CD4-positive, alpha-beta T cell treated with Interleukin-1 beta for 1 hour (primary cell): ENCODE data around the gene BTRC.

Experiments
- DNase-seq, 2 donors: peaks; one replicate each; pipeline ENCODE4 v3.0.0-alpha.2; 2020 to 2022

The BTRC gene

DNA sequence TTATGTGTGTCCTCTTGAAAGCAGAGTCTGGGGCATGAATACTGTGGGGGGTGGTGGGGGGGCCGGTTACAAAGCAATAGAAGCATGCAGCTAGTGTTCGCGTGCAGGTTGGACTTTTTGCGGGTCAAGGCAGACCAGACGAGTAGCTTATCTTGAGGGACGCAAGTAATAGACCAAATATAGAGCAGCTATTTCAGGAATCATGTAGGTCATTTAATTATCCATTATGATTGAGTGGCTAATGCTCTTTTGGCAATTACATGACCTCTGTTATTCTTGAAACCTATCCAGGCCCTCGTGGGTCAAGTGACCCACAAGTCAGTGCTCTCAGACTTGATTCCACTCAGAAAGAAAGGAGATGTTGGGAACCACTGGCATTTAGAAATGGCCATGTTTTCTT lies 93.0 kb downstream of the BTRC start:
- DNase-seq, result no peak

DNA sequence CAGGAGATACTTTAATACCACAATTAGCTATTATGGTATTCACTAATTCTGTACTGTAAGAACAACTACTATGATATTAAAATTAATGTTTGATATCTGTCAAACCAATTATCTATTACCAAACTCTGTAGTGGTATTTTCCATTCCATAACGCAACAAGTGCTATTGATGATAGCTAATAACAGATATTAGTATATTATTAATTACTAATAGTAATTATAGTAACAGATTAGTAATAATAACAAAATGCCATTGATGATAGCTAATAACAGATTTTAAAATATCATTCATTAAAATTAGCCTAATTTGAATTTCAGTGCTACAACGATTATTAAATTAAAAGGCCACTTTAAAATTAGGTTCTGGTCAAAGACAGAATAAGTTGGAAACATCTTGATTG lies 93.5 kb downstream of the BTRC start:
- DNase-seq, result no peak

DNA sequence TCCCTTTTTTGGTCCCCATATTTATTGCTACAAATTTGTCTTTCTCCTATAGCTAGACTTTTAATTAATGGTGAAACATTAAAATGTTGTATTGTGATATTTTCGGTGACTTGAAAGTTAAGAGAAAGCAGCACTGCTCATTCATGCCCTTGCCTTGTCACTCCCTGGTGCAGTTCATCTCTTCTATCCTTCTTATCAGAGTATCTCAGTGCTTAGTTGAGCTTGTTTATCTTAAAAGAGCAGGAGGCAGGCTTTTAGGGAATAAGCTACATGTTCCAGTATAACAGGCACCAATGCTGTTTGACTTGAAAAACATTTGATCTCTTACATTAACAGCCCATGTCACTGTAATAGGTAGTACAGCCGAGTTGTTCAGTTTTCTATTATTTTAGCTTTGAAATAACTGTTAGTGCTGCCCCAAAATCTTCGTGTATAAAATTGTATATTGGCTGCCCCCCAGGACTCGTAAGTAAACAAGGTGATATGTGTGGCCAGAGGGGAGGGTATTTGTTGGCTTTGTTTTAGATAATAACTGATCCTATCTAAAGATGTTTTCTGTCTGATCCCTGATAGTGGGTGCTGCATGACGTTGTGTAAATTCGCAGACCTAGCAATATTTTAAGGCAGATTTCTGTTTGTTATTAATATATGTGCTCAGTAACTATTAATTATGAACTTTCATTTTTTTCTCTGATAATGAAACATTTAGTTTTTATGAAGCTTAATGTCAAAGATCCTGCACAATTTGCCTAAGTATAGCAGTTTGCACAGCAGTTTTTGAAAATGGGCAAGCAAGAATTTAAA lies 96.5 kb downstream of the BTRC start:
- DNase-seq, result no peak

DNA sequence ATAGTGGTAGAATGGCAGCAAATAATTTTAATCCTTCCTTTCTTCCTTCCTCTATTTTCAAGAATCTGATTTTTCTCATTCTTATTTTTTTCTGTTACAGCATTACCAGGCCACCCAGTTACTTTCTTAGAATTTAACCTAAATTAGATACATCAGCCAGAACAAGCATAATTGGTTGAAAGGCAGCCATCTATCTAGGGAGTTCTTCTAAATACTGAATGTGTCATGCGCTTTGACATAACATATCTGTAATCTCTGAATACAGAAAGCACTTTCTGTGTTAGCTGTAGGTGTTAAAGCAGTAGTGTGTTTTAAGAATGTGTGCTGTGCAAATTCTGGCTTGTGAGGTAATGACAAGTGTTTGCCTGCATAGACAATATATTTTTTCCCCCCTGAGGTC lies 97.3 kb downstream of the BTRC start:
- no peak for DNase-seq

DNA sequence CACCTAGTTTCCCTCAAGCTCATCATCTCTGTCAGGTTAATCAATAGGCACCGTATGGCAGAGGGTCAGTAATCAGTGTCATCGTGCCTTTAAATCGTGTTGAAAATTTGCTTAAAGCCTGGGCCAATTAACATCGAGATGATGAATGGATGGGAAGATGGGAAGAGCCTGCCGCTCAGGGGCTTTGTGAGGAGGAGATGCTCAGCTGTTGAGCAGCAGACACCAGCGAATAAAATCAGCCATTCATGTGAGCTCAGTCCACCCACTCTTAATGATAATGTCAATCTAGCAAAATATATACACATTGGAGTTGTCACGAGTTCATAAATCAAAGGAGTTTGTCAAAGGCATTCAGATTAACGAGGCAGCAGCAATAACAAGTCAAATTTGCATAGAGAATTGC lies 97.7 kb downstream of the BTRC start:
- no peak for DNase-seq

DNA sequence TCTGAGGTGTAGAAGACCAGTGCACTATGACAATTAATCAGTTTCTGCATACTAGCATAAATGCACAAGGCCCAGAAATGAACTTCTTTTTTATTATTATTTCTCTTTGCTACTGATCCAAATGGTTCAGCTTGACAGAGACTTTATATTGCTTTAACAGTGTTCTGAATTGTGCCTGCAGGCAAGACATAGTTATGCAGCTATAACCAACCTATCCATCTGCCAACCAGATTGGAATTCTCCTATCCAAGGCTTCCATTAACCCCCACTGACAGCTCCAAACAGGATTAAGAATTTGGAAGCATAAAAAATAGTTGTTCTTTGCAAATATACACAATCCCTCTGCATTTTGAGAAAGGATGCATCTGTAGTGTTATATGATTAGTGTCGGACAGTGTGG lies 98.2 kb downstream of the BTRC start:
- no peak for DNase-seq

DNA sequence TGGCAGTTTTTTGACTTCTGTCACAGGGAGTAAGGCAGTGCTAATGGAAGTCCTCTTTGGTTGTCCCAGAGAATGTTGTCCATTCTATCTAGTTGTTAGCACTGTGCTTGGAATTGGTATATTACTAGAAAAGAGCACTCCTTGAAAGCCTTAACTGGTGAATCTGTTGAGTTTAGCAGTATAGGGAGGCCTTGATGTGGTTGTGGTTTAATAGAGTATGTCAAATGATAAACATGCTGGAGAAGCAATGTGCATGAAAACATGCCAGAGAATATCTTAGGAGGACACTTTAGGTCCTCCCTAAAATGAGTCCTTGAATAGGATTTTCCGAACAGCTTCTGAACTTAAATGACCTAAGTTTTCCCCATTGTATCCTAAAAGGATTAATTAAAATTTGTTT lies 98.6 kb downstream of the BTRC start:
- no peak for DNase-seq

DNA sequence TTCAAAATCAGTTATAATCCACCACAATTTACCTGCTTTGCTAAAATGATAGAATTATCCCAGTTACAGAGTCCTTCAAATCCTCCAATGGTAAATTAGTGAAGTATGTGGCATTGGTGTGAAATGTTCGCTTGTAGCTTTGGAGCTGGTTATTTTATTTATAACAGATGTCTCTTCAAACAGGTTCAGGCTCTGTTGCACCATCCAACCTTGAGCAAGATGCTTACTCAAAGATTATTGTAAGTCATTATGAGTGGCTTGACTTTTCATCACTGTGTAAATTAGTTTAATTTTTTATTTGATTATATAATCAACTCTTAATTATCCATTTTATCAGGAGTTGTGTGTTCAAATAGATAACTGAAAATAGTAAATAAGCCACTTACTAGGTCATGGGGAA lies 99.4 kb downstream of the BTRC start:
- no peak for DNase-seq

DNA sequence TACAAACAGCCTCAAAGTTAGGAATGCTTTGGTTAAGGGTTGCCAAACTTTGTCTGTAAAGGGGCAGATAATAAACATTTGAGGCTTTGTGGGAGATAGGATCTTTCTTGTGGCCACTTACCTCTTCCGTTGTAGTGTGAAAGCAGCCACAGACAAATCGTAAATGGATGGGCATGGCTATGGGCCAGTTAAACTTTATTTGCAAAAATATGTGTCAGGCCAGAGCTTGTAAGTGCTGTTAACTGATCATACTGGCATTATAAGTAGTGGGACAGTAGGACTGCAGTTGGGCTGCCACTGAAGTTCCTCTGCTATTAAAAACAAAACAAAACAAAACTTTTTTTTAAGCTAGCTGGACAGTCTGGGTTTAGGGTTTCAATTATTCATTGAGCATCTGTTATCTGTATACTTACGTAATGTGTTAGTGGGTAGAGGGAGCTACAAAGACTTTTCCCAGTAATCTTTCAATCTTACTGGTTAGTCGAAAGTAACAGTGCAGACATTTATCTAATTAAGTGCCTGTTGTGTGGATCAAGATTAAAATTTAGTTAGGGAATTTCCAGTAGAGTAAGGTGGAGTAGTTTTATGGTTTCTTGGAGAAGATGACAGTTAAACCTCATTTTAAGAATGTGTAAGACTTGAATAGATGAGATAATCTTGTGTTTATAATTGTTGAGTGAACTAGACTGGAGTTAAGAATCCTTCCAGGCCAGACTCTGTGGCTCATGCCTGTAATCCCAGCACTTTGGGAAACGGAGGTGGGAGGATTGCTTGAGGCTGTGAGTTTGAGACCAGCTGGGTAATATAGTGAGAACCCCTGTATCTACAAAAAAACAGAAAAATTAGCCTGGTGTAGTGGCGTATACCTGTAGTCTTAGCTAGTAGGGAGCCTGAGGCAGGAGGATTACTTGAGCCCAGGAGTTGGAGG lies 100.1 kb downstream of the BTRC start:
- DNase-seq, result no peak

DNA sequence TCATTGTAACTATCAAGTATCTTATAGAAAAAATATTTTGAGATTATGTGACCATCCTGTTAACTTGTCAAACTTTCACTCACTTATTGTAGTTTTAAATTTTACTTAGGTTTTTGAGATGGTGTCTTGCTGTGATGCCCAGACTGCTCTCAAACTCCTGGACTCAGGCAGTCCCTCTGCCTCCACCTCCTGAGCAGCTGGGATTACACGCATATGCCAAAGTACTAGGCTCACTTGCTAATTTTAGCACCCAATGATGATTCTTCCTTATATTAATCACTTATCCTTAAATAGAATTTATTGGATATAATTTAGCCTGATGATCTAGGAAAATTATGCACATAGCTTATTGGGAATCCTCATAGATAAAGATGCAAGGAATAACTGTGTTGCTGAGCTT lies 104.9 kb downstream of the BTRC start:
- no peak for DNase-seq

DNA sequence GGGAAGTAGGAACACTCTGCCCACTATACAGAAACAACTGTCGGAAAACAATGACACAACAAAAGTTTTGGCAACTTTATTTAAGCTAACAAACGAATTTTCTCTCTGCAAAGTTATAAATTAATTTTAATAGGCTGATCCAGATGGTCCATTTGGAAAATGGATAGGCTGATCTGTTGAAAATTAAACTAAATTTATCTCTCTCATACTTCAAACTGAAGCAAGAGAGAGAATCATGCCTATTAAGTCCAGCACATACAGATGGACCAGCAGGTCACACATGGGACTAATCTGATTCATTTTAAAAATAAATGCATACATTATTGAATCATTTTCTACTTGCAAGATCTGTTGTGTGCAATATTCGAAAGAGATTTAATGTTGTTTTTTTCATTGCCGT lies 110.1 kb downstream of the BTRC start:
- no peak for DNase-seq

DNA sequence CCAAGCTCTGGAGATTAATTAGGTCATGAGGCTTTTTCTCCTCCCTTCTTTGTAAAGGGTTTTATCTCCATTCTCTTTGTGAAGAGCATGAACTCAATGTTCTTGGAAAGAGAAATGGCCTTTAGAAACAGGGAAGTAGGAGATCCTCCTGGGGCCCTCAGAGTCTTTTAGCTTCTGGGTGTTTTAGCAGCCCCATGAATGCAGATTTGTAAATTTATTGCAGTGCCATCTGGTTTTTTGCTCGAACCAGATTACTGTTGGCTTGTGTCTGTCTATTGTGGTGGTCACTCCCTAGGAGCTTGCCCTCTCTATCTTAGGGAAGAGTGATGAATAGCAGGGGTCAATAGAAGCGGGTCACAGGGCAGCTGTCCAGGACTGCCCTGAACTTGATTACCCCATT lies 110.6 kb downstream of the BTRC start:
- no peak for DNase-seq

DNA sequence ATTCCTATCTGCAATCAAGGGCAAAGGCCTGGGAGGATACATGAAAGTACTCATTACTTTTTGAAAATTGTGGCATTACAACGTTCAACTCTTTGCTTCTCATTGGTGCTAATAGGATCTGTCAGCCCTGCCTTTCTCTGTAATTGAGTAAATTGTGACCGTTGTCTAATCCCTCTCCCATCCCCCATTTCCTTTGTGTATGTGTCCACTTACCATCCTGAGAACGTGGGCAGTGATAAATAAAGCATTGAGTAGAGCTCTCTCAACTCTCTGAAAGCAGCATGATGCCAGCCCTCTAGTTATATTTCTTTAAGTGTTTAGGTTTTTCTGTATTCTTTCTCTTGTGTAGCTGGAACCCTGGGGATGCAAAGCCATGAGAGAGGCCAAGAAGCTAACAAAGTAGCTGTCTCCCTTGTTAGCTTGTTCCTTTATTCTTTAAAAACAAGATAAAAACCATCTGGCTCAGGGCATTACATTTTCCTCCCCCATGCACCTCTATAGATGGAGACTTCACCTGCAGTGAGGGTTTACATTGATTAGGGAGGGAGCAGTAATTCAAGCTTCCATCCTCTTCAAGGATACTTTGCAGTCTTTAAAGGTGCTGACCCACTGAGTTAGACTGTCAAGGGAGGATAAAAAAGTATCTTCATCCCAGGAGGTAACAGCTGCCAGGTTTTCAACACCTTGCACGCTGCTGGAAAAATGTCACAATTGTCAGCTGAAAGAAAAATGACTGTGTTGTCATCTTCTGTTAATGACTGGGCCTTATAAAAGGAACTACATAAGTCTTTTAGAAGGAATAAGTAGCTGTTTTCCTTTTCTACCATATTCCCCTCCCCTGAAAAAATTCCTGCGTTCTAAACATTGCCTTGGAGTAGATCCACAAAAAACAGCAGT lies 112.3 kb downstream of the BTRC start:
- DNase-seq, result no peak

DNA sequence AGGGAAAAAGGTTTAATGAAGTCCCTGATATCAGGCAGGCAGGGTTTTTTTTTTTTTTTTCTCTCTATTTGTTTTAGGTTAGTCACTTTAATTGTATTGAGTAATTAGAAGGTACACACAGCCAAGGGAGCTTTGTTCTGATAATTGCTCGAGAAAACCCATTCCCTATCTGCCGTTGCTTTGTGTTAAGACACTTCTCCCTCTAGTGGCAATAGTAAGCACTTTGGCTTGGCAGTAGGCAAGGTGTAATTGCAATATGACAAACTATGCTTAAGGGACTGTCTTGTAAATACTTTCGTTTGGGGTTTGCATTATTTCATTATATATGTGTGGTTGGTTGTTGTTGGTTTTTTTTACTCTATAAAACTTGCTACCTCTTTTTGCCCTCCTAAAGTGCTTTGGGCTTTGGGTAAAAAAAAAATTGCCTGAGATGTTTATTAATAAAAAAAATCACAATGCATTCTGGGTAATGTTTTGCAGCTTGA lies 113.4 kb downstream of the BTRC start:
- peak; percentile 27 to 66 for DNase-seq

DNA sequence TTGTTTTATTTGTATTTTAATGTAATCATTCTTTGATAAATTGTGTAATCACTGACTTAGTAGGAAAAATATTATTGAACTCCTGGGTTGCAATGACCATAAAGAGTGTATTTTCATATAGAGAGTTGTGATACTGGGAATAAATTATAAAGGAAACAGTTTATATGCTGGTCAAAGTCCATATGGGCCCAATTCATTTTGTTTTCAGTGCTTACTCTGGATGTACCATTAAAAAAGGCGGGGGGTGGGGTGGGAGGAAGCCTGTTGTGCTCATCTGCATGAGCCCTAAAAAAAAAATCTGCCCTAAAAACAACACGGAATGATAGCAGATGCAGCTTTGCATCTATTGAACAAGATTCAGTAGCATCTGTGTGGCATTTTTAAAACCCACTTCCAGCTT lies 114.2 kb downstream of the BTRC start:
- DNase-seq, result no peak

DNA sequence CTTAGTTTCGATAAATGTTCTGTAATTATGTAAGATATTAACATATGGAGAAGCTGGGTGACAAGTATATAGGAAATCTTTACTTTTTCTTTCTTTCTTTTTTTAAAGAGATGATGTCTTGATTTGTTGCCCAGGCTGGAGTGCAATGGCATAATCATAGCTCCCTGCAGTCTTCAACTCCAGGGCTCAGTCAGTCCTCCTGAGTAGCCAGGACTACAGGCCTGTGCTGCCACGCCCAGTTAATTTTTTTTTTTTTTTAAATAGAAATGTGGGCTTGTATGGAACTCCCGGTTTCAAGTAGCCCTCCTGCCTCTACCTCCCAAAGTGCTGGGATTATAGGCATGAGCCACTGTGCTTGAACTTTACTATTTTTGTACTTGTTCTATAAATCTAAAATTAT lies 122.4 kb downstream of the BTRC start:
- DNase-seq, result no peak

DNA sequence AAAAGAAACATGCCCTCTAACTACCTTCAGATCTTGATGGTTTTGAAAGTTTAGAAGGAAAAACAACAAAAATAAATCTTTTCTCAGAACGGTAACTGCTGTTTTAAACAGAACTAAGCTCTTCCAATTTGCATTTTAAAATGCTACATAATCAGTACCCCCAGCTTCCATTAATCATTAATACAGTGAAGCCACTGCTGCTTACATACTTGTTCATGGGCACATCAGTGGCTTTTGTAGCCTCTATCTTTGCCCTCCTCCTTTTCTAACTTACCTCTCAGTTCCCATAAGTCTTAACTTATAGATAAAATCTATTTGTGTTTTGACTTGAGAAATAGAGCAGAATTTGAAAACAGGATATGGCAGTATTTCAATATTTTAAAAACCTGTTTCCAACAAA lies 125.0 kb downstream of the BTRC start:
- DNase-seq, result no peak

DNA sequence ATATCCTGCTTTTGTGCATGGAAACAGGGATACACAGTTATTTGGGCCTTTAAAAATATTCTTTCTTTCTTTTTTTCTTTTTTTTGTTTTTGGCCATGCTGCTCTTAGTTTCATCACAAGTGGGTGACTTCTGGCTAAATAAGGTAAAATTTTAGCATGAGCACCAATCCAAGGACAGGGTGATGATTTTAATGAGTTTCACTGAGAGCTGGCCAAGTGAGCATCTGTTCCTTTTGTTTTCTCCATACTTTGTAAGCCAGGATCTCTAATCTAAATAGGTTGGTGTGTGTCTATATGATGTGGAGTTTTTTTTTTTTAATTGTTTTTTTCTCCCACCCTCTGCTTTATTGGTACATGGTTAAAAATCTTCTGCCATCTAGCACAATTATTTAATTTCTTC lies 127.3 kb downstream of the BTRC start:
- DNase-seq, result no peak

DNA sequence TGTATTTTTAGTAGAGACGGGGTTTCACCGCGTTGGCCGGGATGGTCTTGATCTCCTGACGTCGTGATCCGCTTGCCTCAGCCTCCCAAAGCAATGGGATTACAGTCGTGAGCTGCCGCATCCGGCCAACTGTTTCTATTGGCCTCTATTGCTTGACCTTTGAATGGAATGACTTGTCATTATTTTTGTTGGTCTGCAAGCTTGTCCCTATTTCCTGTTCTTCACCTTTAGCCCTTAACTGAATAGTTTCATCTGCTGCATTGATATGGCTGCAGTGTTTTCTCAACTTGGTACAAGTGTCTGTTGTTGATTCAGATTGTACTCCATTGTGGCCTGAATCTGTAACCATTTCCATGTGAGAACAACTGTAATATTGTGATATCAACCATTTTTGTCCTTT lies 128.6 kb downstream of the BTRC start:
- no peak for DNase-seq

DNA sequence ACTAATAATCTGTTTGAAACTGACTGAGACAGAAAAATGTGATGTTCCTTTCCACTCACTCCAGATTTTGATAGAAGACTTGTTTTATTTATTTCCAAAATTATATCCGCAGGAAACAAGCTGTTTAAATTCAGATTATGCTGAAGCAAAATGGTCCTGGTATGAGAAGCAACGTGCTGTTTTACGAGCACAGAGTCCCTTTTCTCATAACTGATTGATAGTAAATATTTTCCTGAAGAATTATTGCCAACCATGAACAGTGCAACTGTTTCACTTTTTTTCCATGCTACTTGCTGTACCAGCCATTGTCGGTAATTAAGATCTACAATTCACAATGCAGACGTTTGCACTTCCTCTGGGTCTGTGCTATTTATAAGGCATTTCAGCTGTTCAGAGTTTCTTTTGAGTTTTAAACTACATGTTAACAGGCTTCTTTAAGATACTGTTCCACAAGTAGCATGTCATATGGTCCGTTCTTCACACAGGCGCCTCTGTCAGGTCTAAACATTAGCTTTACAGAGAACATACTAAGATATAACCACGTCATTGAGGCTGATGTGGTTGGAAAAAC lies 130.3 kb downstream of the BTRC start:
- DNase-seq, result no peak

DNA sequence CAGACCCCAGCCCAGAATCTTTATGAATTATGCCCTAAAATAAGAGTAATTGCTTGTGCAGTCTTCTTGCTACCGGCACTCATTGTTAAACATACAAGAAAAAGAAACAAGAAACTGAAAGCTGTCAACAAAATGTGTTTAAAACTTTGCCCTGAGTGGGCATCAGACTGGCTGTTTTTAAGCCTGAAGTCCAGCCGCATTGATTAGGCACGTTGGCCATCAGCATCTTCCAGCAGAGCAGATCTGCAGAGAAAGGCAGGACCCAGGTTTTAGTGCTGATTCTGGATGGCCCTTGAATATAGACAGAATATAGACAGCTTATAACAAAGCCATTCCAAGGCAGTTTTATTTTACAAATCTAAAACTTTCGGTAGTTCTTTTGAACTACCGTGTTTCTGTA lies 131.2 kb downstream of the BTRC start:
- DNase-seq, result no peak

DNA sequence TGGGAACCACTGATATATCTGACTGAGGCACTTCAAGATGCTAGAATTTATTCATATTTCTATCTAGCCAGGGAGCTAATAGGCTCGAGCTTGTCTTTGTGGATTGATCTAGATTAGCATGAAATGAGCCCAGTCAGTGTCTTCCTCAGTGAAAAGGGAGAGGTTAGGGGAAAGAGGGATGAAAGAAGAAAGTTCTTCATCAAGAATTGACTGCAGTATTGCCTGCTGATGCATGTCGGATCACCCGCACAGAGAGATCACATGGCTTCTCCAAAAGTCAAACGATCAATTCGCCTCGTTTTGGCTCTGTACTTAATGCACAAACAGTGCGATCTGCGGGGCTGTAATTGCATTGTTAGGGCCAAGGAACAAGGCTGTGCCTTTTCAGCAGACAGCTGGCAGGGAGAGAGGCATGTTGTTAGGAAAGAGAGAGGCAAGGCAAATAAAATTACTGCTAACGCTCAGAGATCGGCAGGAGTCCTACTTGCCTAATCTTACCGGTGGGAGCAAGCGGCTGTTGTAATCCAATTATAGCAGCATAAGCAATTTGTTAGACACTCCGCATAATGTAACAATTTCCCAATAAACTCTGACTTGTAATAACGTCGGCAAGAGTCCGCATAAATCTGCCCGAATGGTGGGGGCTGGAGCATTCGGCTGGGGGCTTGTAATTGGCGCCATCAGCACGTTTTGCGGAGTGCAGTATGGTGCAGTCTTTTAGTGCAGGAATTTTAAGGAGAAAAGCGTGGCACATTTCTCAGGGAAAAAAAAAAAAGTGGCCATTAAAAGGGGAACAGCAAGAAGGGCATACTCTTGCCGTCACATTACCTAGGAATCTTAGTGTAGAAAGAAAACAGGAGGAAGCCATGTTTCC lies 132.0 kb downstream of the BTRC start:
- no peak for DNase-seq
